ES-I3 (cell line): ENCODE measurements around the gene SDK1.

Source experiments
- H3K36me3 ChIP-seq: 2 replicates; pipeline ENCODE4 v1.6.1; 2013; ENCODE audit warnings: mild to moderate bottlenecking, low read length, control low read depth, moderate library complexity; ENCODE audit not compliant: insufficient read depth
- H3K4me1 ChIP-seq: 2 replicates; pipeline ENCODE4 v1.6.1; 2013; ENCODE audit warnings: mild to moderate bottlenecking, control low read depth, low read length; ENCODE audit not compliant: insufficient read depth
- H3K9ac ChIP-seq: 2 replicates; pipeline ENCODE4 v1.6.1; 2013; ENCODE audit warnings: low read depth, mild to moderate bottlenecking, low read length, moderate library complexity
- H3K9me3 ChIP-seq: 2 replicates; pipeline ENCODE4 v1.6.1; 2013; ENCODE audit warnings: mild to moderate bottlenecking, low read length, moderate library complexity; ENCODE audit not compliant: control insufficient read depth, insufficient read depth

SDK1 gene

GRCh38 chr7:3540456-3541220 lies 239.6 kb downstream of the SDK1 start:
- no peaks in the 10 kb centered on the region for H3K9me3 ChIP-seq

GRCh38 chr7:3544202-3544601 lies 243.2 kb downstream of the SDK1 start:
- peaks cover 9% of the 10 kb centered on the region; the same call in 1 of the 2 replicates for H3K4me1 ChIP-seq
- H3K9me3 ChIP-seq, result no peaks in the 10 kb centered on the region
- no peaks in the 10 kb centered on the region for H3K36me3 ChIP-seq
- H3K9ac ChIP-seq, result no peak overlapping the region

More at GRCh38 chr7:3540456-3541220, 239.6 kb downstream of the SDK1 start:
- Histone ChIP-seq H3K9ac (no peak overlapping the region), H3K4me1 (no peaks in the 10 kb centered on the region; the same call in 1 of the 2 replicates), H3K36me3 (no peaks in the 10 kb centered on the region)

GRCh38 chr7:3548815-3549214 lies 247.8 kb downstream of the SDK1 start:
- H3K9me3 ChIP-seq, result no peaks in the 10 kb centered on the region
- H3K36me3 ChIP-seq, result no peaks in the 10 kb centered on the region
- H3K4me1 ChIP-seq, result peaks cover 14% of the 10 kb centered on the region
- no peak overlapping the region for H3K9ac ChIP-seq

- peaks cover 14% of the 10 kb centered on the region for H3K4me1 ChIP-seq
Observed at GRCh38 chr7:3549601-3550000, 248.5 kb downstream of the SDK1 start.

GRCh38 chr7:3551536-3551935 lies 250.5 kb downstream of the SDK1 start:
- peaks cover 14% of the 10 kb centered on the region for H3K4me1 ChIP-seq
- no peak overlapping the region for H3K9ac ChIP-seq
- H3K36me3 ChIP-seq, result no peaks in the 10 kb centered on the region
- H3K9me3 ChIP-seq, result no peaks in the 10 kb centered on the region

More at GRCh38 chr7:3549601-3550000, 248.5 kb downstream of the SDK1 start:
- Histone ChIP-seq H3K9me3 (no peaks in the 10 kb centered on the region), H3K36me3 (no peaks in the 10 kb centered on the region), H3K9ac (no peak overlapping the region)

- Histone ChIP-seq H3K4me1 (peaks cover 14% of the 10 kb centered on the region), H3K9me3 (no peaks in the 10 kb centered on the region), H3K36me3 (no peaks in the 10 kb centered on the region), H3K9ac (no peak overlapping the region)
Observed at GRCh38 chr7:3552499-3552898, 251.4 kb downstream of the SDK1 start.

GRCh38 chr7:3558400-3558799 lies 257.3 kb downstream of the SDK1 start:
- Histone ChIP-seq H3K9me3 (no peaks in the 10 kb centered on the region), H3K9ac (no peak overlapping the region), H3K4me1 (no peaks in the 10 kb centered on the region), H3K36me3 (no peaks in the 10 kb centered on the region)

- no peaks in the 10 kb centered on the region for H3K36me3 ChIP-seq
- H3K4me1 ChIP-seq, result no peaks in the 10 kb centered on the region
- H3K9ac ChIP-seq, result no peak overlapping the region
- no peaks in the 10 kb centered on the region for H3K9me3 ChIP-seq
Observed at GRCh38 chr7:3559278-3559677, 258.2 kb downstream of the SDK1 start.

- no peaks in the 10 kb centered on the region for H3K4me1 ChIP-seq
- H3K9me3 ChIP-seq, result no peaks in the 10 kb centered on the region
- H3K36me3 ChIP-seq, result no peaks in the 10 kb centered on the region
- H3K9ac ChIP-seq, result no peak overlapping the region
Observed at GRCh38 chr7:3560495-3560894, 259.4 kb downstream of the SDK1 start.

- H3K9ac ChIP-seq, result no peak overlapping the region
Observed at GRCh38 chr7:3561932-3562331, 260.9 kb downstream of the SDK1 start.

GRCh38 chr7:3564231-3564630 lies 263.2 kb downstream of the SDK1 start:
- no peaks in the 10 kb centered on the region for H3K4me1 ChIP-seq
- no peaks in the 10 kb centered on the region for H3K36me3 ChIP-seq
- H3K9me3 ChIP-seq, result no peaks in the 10 kb centered on the region
- H3K9ac ChIP-seq, result no peak overlapping the region

More at GRCh38 chr7:3561932-3562331, 260.9 kb downstream of the SDK1 start:
- Histone ChIP-seq H3K9me3 (no peaks in the 10 kb centered on the region), H3K36me3 (no peaks in the 10 kb centered on the region), H3K4me1 (no peaks in the 10 kb centered on the region)

GRCh38 chr7:3568516-3568915 lies 267.5 kb downstream of the SDK1 start:
- H3K9ac ChIP-seq, result no peak overlapping the region
- no peaks in the 10 kb centered on the region for H3K36me3 ChIP-seq
- no peaks in the 10 kb centered on the region for H3K9me3 ChIP-seq
- H3K4me1 ChIP-seq, result no peaks in the 10 kb centered on the region; the same call in 1 of the 2 replicates

- Histone ChIP-seq H3K9ac (no peak overlapping the region), H3K36me3 (no peaks in the 10 kb centered on the region), H3K4me1 (no peaks in the 10 kb centered on the region; the same call in 1 of the 2 replicates), H3K9me3 (no peaks in the 10 kb centered on the region)
Observed at GRCh38 chr7:3569643-3570042, 268.6 kb downstream of the SDK1 start.

- Histone ChIP-seq H3K4me1 (no peaks in the 10 kb centered on the region; the same call in 1 of the 2 replicates), H3K9ac (no peak overlapping the region), H3K36me3 (no peaks in the 10 kb centered on the region), H3K9me3 (peaks cover 2% of the 10 kb centered on the region; the same call in 1 of the 2 replicates)
Observed at GRCh38 chr7:3573151-3573550, 272.1 kb downstream of the SDK1 start.

GRCh38 chr7:3574386-3574785 lies 273.3 kb downstream of the SDK1 start:
- no peaks in the 10 kb centered on the region for H3K36me3 ChIP-seq
- H3K4me1 ChIP-seq, result no peaks in the 10 kb centered on the region; the same call in 1 of the 2 replicates

More at GRCh38 chr7:3574386-3574785, 273.3 kb downstream of the SDK1 start:
- H3K9me3 ChIP-seq, result peaks cover 6% of the 10 kb centered on the region; the same call in 1 of the 2 replicates
- H3K9ac ChIP-seq, result no peak overlapping the region
